Fibroblast of lung (primary cell): Measurements from ENCODE around the gene B4GAT1.

Experiments used
- CTCF ChIP-seq, 2 donors: IDR thresholded peaks in 1 of 2; conservative IDR thresholded peaks in 1 of 2; 1 replicate in 1 of 2; 2 replicates in 1 of 2; pipeline ENCODE4 v1.5.1; 2011 to 2012; ENCODE audit warnings: low read length in 2 of 2, control low read depth in 1 of 2, inconsistent platforms in 1 of 2, low read depth in 1 of 2, mild to moderate bottlenecking in 1 of 2
- EZH2 ChIP-seq: IDR thresholded peaks from 2 replicates; pipeline ENCODE4 v1.5.1; 2012; ENCODE audit warnings: low read length, control low read depth, mild to moderate bottlenecking; ENCODE audit errors: missing control alignments

- TF ChIP-seq CTCF (conservative IDR thresholded peaks at IDR 0.05 in 1 of 2, IDR thresholded peaks at IDR 0.05 in 1 of 2; ENCODE audit: low read depth in 1 of 2, low read length in 2 of 2): no peak
- no peak for TF ChIP-seq EZH2
Measured at GRCh38 chr11:66340596-66341501, 6.6 kb downstream of the B4GAT1 start.
